EL (cell line): Measurements from ENCODE around the gene VWA8.
"Not testable (repeated sequence)": the region's sequence is repeated elsewhere in the genome, so short reads cannot be mapped to it uniquely, and the experiment has no call there.

ENCODE experiments used
- DNase-seq: peaks from one replicate; pipeline ENCODE4 v3.0.0-alpha.2; 2016

Gene VWA8

GRCh38 chr13:41919741-41920487, 41.0 kb downstream of the VWA8 start:
- no peak for DNase-seq

GRCh38 chr13:41919031-41919740, 41.7 kb downstream of the VWA8 start:
- DNase-seq: no peak

- peak; percentile 75 for DNase-seq
Measured at GRCh38 chr13:41917641-41918040, 43.3 kb downstream of the VWA8 start.

GRCh38 chr13:41916173-41916954, 44.5 kb downstream of the VWA8 start:
- DNase-seq: peak; percentile 85

- DNase-seq: peak; percentile 31
Measured at GRCh38 chr13:41915081-41915480, 45.8 kb downstream of the VWA8 start.

- no peak for DNase-seq
Measured at GRCh38 chr13:41914552-41914951, 46.4 kb downstream of the VWA8 start.

- no peak for DNase-seq
Measured at GRCh38 chr13:41909506-41909905, 51.4 kb downstream of the VWA8 start.

- DNase-seq: peak; percentile 40
Measured at GRCh38 chr13:41905600-41906254, 55.2 kb downstream of the VWA8 start.

- DNase-seq: peak; percentile 17
Measured at GRCh38 chr13:41900918-41901317, 60.0 kb downstream of the VWA8 start.

GRCh38 chr13:41898411-41898810, 62.5 kb downstream of the VWA8 start:
- DNase-seq: not testable (repeated sequence)

- DNase-seq: peak; percentile 37
Measured at GRCh38 chr13:41897126-41897525, 63.8 kb downstream of the VWA8 start.

GRCh38 chr13:41895478-41895877, 65.4 kb downstream of the VWA8 start:
- no peak for DNase-seq

GRCh38 chr13:41891119-41891518, 69.8 kb downstream of the VWA8 start:
- DNase-seq: no peak

GRCh38 chr13:41883147-41883546, 77.8 kb downstream of the VWA8 start:
- DNase-seq: no peak

GRCh38 chr13:41881890-41882289, 79.0 kb downstream of the VWA8 start:
- DNase-seq: not testable (repeated sequence)

- no peak for DNase-seq
Measured at GRCh38 chr13:41880966-41881365, 79.9 kb downstream of the VWA8 start.

GRCh38 chr13:41864658-41865057, 96.3 kb downstream of the VWA8 start:
- no peak for DNase-seq

GRCh38 chr13:41862659-41863058, 98.2 kb downstream of the VWA8 start:
- DNase-seq: not testable (repeated sequence)

GRCh38 chr13:41859565-41859964, 101.3 kb downstream of the VWA8 start:
- no peak for DNase-seq

- DNase-seq: no peak
Measured at GRCh38 chr13:41858780-41859179, 102.1 kb downstream of the VWA8 start.

GRCh38 chr13:41854758-41855157, 106.2 kb downstream of the VWA8 start:
- peak; percentile 4 for DNase-seq

- DNase-seq: no peak
Measured at GRCh38 chr13:41851351-41851750, 109.6 kb downstream of the VWA8 start.
